Measurements from ENCODE around the gene ENTPD6.

ENTPD6 gene

DNA sequence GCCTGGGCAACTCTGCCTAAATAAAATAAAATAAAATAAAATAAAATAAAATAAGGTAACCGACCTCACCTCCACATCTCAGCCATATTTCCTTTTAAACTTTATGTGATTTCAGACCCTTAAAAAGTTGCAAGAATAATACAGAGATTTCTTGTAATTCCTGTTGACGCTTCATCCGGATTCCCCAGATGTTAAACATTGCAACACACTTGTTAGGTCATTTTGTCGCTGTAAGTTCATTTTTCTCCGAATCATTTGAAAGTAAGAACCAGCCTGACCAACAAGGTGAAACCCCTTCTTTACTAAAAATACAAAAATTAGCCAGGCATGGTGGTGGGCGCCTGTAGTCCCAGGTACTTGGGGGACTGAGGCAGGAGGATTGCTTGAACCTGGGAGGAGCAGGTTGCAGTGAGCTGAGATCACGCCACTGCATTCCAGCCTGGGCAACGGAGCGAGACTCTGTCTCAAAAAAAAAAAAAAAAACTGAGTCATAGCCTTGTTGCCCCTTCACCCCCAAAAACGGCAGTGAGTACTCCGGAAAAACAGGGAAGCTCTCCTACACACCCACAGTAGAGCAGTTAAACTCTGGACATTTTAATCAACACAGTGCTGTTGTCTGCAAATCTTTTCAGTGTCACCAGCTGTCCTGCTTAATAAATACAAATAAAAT lies 58.2 kb downstream of the ENTPD6 start:
- TF ChIP-seq, protein P1, sequence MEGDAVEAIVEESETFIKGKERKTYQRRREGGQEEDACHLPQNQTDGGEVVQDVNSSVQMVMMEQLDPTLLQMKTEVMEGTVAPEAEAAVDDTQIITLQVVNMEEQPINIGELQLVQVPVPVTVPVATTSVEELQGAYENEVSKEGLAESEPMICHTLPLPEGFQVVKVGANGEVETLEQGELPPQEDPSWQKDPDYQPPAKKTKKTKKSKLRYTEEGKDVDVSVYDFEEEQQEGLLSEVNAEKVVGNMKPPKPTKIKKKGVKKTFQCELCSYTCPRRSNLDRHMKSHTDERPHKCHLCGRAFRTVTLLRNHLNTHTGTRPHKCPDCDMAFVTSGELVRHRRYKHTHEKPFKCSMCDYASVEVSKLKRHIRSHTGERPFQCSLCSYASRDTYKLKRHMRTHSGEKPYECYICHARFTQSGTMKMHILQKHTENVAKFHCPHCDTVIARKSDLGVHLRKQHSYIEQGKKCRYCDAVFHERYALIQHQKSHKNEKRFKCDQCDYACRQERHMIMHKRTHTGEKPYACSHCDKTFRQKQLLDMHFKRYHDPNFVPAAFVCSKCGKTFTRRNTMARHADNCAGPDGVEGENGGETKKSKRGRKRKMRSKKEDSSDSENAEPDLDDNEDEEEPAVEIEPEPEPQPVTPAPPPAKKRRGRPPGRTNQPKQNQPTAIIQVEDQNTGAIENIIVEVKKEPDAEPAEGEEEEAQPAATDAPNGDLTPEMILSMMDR (IDR thresholded peaks at IDR 0.05; ENCODE audit: low read length, missing control alignments) = no peak
- DNase-seq (ENCODE audit: low read depth) = no peak

GRCh38 chr20:25254571-25254970 lies 59.1 kb downstream of the ENTPD6 start:
- H3K4me3 ChIP-seq (replicated peaks; ENCODE audit: low read depth, low read length) = no peak overlapping the region
- no peak for DNase-seq (ENCODE audit: low read depth)
- TF ChIP-seq, protein P1 (IDR thresholded peaks at IDR 0.05; ENCODE audit: low read length, missing control alignments) = no peak

More for the DNA sequence above, 58.2 kb downstream of the ENTPD6 start:
- H3K4me3 ChIP-seq (replicated peaks; ENCODE audit: low read depth, low read length) = no peak overlapping the region

GRCh38 chr20:25254986-25255680 lies 59.6 kb downstream of the ENTPD6 start:
- DNase-seq (ENCODE audit: low read depth) = no peak
- no peak overlapping the region for H3K4me3 ChIP-seq (replicated peaks; ENCODE audit: low read depth, low read length)
- TF ChIP-seq, protein P1 (IDR thresholded peaks at IDR 0.05; ENCODE audit: low read length, missing control alignments) = no peak

GRCh38 chr20:25256226-25256859 lies 60.8 kb downstream of the ENTPD6 start:
- TF ChIP-seq, protein P1 (IDR thresholded peaks at IDR 0.05; ENCODE audit: low read length, missing control alignments) = no peak
- H3K4me3 ChIP-seq (replicated peaks; ENCODE audit: low read depth, low read length) = no peak overlapping the region
- peak; percentile 51 for DNase-seq (ENCODE audit: low read depth)

DNA sequence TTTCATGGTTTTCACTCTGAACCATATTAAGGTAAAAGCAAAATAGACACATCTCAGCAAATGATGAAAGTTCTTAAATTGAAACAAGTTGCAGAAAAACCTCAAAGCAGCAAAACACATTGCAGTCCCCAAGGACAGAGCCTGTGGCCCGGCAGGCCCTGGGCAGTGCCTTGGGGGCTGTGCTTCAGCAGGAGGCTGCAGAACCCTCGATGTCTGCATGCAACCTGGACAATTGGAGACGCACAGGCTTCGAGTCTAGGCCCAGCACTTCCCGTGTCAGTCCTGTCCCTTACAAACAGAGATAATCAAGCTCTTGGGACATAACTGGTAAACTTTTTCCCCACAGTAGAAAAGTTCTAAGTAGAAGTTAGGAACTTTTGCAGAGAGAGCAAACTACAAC lies 61.6 kb downstream of the ENTPD6 start:
- TF ChIP-seq, protein P1 (IDR thresholded peaks at IDR 0.05; ENCODE audit: low read length, missing control alignments) = no peak
- H3K4me3 ChIP-seq (replicated peaks; ENCODE audit: low read depth, low read length) = no peak overlapping the region
- DNase-seq (ENCODE audit: low read depth) = no peak

DNA sequence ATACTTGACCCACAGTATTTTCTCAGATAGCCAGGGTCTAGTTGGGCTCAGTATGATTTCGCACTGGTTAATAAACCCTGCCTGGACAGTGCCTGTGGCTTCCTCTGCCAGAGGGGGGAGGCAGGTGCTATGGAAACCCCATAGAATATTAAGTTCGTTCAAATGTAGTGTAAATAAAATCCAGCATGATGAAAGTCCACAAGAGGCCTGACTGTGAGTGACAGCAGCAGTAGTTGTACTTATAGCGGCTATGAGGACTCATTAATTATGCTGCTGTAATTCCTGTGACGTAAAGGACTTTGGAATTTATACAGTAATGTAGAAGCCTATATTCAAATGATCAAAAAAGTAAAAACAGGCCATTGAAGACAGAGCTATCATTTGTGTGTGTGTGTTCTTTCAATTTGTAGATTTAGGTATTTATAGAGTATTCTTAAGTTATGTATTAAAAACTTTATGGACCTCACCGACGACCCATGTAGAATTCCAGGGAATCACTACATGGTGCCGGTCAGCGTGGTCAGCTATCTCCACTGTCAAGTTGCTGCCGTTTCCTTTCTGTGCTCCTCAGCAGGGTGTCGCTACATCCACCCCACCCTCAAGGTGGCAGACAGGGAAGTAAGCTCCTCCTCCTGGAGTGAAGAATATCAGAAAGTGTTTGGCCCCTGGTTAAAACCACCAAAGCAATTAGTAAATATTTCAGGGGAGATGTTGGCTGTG lies 62.4 kb downstream of the ENTPD6 start:
- no peak overlapping the region for H3K4me3 ChIP-seq (replicated peaks; ENCODE audit: low read depth, low read length)
- TF ChIP-seq, protein P1 (IDR thresholded peaks at IDR 0.05; ENCODE audit: low read length, missing control alignments) = no peak
- no peak for DNase-seq (ENCODE audit: low read depth)

Measured in fibroblast of pulmonary artery (primary cell).